ENCODE measurements around the gene RNF5.
"Not testable (repeated sequence)": the region's sequence is repeated elsewhere in the genome, so short reads cannot be mapped to it uniquely, and the experiment has no call there.

Gene RNF5

DNA sequence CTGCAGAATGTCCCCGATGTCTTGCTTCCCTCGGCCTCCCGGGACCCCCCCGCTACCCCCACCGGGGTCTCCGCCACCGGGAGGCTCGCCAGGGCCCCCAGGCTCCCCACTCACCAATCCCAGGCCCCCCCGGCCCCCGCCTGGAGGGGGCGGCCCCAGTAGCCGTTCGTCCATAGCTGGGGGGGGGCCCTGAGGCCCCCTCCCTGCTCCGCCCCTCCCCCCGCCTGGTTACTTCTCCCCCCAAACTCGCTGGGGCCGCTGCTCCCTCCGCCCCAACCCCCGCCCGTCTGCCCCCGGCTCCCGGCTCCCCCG, 11.5 kb downstream of the RNF5 start:
- DNase-seq (ENCODE audit: low spot score): no peak

DNA sequence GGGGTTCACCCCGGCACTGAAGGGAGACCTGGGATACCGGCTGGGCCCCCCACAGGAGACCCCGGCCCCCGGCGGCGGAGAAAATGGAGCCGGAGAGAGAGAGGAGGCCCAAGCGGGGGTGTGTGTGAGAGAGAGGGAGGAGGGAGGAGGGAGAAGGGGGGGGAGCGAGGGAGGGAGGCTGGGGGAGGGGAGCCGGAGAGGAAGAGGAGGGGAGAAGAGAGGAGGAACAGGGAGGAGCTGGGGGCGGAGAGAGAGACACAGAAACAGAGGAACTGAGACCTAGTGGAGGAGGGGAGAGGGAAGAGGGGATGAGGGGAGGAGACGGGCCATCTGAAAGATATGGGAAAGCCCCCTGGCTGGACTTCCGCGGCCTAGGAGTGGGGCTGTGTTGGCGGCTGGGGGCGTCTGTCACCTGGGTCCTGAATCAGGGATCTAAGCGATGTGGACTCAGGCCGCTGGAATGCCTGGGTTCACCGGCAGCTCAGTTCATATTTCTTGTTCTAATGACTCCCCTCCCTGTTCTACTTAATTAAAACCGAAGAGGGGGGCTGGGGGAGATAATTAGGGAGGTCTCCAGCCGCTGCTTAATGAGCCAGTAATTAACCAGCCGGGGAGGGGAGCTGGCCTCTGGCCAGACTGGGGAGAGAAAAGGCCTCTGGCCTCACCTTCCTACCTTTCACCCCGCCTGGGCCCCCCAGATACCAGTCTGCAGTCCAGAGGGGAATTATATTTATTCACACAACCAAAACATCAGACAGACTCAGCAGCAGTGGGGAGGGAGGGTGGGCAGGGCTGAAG, 12.0 kb downstream of the RNF5 start, which contains the start of gene PBX2:
TSS of gene PBX2 (minus strand) at position 149 of the 798 bp plus-strand sequence. CDS start 287 bp downstream, outside the sequence.
- peak; percentile 53 for DNase-seq (ENCODE audit: low spot score)

DNA sequence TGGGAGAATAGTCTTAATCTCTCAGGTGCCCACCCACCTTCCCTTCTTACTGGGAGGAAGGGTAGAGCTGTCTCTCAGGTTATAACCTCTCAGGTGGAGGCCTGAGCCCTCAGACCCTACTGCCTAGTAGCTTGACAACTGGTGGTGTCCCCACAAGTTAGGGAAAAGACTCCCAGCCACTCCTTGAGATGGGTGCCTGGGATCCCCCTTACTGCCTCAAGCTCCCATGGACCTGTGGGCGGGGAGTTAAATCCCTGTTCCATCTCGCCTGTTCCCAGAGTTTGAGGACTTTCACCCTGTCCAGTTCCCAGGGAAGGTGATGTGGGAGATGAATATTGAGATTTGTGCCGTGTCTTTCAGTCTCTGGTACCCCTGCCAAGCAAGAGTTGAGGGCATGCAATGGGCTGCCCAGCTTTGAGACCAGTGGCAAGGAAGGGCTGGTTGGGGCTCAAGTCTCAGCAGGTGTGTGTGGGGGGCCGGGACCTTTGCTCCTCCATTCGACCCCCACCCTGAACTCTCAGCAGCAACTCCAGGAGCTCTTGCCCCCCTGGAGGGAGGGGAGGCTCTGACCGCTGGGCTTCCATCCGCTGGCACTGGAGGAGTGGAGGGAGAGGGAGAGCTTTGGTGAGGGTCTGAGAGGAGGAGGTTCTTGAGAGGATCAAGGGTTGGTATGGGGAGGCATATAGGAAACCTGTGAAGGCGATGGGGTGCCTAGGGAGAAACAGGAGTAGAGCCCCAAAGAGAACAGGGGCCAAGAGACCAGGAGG, 12.9 kb downstream of the RNF5 start:
- DNase-seq (ENCODE audit: low spot score): no peak

DNA sequence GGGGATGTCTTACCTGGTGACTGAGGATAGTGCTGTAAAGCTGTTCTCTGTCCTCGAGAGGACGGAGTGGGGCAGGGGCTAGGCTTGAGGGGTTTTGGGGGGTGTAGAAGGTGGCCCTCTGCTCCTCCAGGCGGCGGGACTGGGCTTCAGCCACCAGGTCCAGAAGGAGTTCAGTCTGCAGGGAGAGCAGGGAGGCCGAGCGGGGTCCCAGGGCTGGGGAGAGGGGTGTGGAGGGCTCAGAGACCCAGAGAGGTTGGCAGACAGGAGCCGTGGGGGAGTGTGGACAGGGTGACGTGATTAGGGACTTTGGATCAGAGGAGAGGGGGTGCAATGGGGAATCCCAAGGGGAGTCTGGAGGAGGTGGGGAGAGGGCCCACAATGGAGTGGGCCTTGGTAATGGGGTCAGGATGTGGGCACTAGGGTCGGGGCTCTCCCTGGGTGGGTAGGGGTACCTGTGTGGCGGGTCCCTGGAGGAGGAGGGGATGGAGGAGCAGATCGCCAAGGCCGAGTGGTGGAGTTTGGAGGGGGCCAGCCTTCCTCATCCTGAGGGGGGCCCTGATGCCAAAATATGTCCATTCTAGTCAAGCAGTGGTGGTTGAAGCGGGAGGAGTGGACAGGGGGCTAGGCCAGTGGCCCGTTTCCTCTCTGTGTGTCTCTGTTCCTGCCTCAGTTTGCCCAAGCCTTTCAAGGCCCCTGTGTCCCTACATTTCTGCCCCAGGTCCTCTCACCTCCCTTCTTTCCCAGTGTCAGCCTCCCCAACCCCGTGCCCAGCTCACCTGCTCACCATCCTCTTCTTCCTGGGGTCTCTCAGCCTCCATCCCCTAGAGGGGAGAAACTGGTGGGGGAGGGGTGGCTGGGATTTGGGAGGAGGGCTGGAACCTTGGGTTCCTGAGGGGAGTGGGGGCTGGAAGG, 13.7 kb downstream of the RNF5 start:
- DNase-seq (ENCODE audit: low spot score): no peak

- peak; percentile 42 for DNase-seq (ENCODE audit: low spot score)
Observed at GRCh38 chr6:32192608-32193039, 14.4 kb downstream of the RNF5 start, which contains the start of gene GPSM3. Gene GPSM3, minus strand, starts transcription at chr6:32192643. Its CDS starts 130 bp downstream, at chr6:32192513.

GRCh38 chr6:32193096-32193495, 14.9 kb downstream of the RNF5 start:
- DNase-seq (ENCODE audit: low spot score): not testable (repeated sequence)

DNA sequence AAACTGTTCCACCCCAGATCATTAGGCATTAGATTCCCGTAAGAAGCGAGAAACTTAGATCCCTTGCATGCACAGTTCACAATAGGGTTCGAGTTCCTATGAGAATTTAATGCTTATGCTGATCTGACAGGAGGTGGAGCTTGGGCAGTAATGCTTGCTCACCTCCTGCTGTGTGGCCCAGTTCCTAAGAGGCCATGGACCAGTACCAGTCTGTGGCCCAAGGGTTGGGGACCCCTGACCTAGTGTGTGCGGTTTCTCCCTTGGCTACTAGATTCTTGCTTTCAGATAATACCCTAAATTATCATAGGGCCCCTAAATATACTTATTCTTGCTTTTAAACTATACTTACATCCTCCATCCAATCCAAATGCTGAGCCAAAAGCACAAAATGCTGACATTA, 16.2 kb downstream of the RNF5 start:
- no peak for DNase-seq (ENCODE audit: low spot score)

GRCh38 chr6:32194825-32195651, 16.8 kb downstream of the RNF5 start:
- DNase-seq (ENCODE audit: low spot score): peak; percentile 65

GRCh38 chr6:32195652-32195901, 17.4 kb downstream of the RNF5 start:
- peak; percentile 100 for DNase-seq (ENCODE audit: low spot score)

DNA sequence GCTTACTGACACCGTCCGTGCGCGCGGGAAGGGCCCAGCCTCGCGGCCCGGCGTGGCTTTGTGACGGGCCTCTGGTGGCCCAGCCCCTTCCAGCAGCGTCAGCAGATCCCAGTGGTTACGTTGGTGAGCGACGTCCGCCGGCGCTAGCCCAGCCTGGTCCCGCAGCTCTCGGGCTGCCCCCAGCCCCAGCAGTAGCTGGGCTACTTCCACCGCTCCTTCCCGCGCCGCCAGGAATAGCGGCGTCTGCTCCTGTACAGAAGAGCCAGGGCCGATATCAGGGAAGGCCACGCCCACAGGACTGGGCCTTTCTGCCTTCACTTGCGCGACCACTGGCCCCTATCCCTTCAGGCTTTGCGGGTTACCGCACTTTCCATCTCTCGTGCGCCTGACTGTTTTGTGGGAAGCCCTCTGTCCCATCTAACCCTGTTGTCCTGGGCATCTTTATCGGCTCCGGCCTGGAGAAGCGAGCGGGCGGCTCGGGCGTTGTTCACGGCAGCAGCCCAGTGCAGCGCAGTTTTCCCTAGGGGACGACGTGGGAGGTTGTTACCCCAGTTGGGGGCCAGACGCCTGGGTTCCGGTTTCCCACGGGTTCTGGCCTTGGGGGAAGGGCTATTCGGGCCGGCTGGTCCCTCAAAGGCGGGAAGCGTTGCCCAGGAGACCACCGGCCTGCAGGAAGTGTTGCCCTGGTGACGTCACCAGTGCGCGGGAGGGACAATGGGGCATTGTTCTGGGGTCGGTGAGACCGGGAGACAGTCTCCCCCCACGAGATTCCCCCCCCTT, 17.9 kb downstream of the RNF5 start:
- peak; percentile 97 for DNase-seq (ENCODE audit: low spot score)

DNA sequence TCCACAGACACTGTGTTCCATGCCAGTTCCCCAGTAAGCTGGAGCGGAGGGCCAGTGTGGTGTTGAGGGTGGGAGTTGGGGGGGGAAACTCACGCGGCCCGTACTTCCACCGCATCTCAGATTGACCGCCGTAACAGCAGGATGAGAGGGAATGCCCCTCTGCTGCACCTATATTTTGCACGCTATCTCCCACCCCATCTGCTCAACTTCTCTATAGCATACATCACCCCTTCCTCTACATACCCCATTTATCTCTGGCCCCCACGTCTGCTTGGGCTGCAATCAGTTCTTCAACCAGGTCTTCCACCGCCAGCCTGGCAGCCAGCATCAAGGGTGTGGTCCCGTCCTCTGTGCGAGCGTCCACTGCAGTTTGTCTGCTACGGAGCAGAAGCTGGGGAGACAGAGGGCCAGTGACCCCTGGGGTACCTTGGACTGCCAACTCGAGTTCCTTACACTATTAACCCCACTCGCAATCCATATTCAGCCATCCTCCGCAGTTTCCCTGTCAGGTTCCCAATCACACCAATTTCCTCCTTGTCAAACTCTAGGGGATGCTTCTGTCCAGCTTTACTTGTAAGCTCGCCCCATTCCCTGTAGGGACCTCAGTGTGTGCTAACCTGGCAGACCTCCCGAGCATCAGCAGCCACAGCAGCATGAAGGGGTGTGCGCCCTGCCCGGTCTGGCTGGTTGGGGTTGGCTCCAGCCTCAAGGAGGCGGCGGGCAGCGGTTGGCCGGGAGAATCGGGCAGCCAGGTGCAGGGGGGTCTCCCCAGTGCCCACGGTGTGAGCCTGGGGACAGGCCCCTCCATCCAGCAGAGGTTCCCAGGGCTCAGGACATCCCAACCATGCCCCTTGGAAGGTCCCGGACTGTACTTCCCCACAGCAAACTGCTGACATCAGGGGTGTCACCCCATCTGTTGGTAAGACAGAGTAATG, 18.7 kb downstream of the RNF5 start:
- no peak for DNase-seq (ENCODE audit: low spot score)

- no peak for DNase-seq (ENCODE audit: low spot score)
Observed at GRCh38 chr6:32198345-32198696, 20.1 kb downstream of the RNF5 start.

DNA sequence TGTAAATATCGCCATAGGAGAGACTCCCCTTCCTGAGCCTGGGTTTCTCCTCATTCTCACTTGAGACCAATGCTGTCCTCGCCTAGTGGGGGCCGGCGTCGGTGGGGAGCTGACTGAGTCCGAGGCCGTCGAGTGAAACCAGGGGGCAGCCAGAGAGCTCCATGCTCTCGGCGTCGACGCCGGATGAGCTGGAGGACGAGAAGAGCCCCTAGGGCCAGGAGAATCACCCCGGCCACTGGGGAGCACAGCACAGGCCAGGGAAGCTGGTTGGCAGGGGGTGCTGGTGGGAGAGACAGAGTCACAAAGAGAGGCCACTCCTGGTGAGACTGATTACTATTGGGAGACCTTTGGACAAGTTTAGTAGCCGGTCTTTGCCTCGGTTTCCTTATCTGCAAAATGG, 20.7 kb downstream of the RNF5 start:
- no peak for DNase-seq (ENCODE audit: low spot score)

GRCh38 chr6:32200711-32201475, 22.7 kb downstream of the RNF5 start:
- no peak for DNase-seq (ENCODE audit: low spot score)

GRCh38 chr6:32202186-32202585, 24.0 kb downstream of the RNF5 start:
- no peak for DNase-seq (ENCODE audit: low spot score)

DNA sequence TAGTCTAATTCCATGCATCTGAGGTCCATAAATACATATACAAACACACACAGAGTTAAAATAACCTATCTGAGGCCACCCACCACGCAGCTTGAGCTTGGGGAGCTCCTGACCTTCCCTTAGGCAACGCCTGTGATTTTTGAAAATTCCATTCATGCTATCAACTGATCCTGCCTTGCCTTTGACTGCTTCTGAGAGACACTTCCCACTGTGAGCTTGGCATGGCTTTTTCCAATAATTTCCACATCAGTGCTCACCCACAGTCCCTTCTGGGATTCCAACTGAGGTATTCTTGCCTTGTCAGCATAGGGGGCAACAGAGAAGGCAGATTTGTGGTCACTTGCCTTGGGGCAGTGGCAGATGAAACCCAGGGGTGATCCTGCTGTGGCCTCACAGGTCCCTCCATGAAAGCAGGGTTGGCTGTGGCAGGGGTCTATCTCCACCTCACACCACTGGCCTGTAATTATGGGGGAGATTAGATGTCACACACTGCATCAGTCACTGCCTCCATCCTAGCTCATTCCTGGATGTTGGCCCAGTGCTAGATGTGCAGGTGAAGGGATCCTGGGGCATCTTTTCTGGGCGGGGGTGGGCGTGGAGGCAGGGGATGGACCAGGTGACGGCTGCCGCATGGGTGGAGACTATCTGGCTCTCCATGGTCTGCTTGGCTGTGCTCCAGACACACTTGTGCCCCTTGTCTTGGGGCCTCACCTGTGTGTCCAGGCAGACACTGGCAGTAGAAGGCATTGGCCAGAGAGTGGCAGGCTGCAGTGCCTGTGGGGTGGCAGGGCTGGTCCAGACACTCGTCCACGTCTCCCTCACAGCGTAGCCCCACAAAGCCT, 25.4 kb downstream of the RNF5 start:
- DNase-seq (ENCODE audit: low spot score): no peak

- DNase-seq (ENCODE audit: low spot score): no peak
Observed at GRCh38 chr6:32204268-32204715, 26.1 kb downstream of the RNF5 start.

DNA sequence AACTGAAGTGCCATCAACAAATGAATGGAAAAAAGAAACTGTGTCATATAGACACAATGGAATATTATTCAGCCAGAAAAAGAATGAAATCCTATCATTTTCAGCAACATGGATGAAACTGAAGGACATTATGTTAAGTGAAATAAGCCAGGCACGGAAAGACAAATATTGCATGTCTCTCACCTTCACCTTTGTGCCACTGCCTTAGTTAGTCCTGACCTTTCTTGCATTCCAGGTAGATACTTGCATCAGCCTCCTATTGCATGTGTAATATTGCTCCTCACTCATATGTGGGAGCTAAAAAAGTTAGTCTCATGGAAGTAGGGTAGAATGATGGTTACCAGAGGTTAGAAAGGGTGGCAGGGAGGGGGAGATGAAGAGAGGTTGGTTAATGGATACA, 30.8 kb downstream of the RNF5 start:
- no peak for DNase-seq (ENCODE audit: low spot score)
